WTC11 (cell line): ENCODE measurements around the gene TC2N.

Experiments
- CTCF ChIP-seq: fragments of 200-600 bp; IDR thresholded peaks from 2 replicates; pipeline ENCODE4 v1.8.0; 2022; ENCODE audit warnings: antibody characterized with exemption
- FOXJ3 ChIP-seq: sonication (generic); formaldehyde crosslinking; IDR thresholded peaks from 2 replicates; pipeline ENCODE4 v1.9.0; 2021; ENCODE audit warnings: missing genetic modification reagents, mild to moderate bottlenecking, borderline replicate concordance
- MAX ChIP-seq: sonication (generic); formaldehyde crosslinking; IDR thresholded peaks from 2 replicates; pipeline ENCODE4 v1.8.0; 2022; ENCODE audit warnings: mild to moderate bottlenecking, missing genetic modification reagents
- NR2C2 ChIP-seq: sonication (generic); formaldehyde crosslinking; IDR thresholded peaks from 2 replicates; pipeline ENCODE4 v1.8.0; 2022; ENCODE audit warnings: mild to moderate bottlenecking, missing genetic modification reagents
- ZNF317 ChIP-seq: sonication (generic); formaldehyde crosslinking; IDR thresholded peaks from 2 replicates; pipeline ENCODE4 v1.8.1; 2023; ENCODE audit warnings: low read depth, mild to moderate bottlenecking, moderate library complexity, missing genetic modification reagents, borderline replicate concordance

- TF ChIP-seq ZNF317 (no peak), CTCF (no peak), MAX (CRISPR knock-in tag) (no peak), FOXJ3 (no peak), NR2C2 (CRISPR knock-in tag) (no peak)
Observed at GRCh38 chr14:91793704-91794103, 73.6 kb downstream of the TC2N start.
